Activated CD4-positive, alpha-beta T cell treated with anti-CD3 and anti-CD28 coated beads for 36 hours (primary cell): ENCODE data around the gene LETMD1. TPM values are rescaled to one million over a fixed set of nuclear protein-coding genes. Genes with fewer than 3 reads are reported as not detected.

Experiments used
- ATAC-seq: fragments of 200-7000 bp; cut with Tn5 transposase; one replicate; pipeline ENCODE4 v1.10.0; 2021; ENCODE audit warnings: mild to moderate bottlenecking, moderate library complexity
- CTCF ChIA-PET: fragments of 350-600 bp; sonication (Branson Sonifier 250); formaldehyde crosslinking; loops from one replicate; lab custom pipeline; 2021; ENCODE audit warnings: antibody characterized with exemption; lab: Charles Lee
- POLR2A ChIA-PET: fragments of 350-600 bp; sonication (Branson Sonifier 250); formaldehyde crosslinking; loops from one replicate; lab custom pipeline; 2021; ENCODE audit warnings: antibody characterized with exemption, inconsistent platforms; lab: Charles Lee
- DNase-seq: peaks from one replicate; pipeline ENCODE4 v3.0.0-alpha.2; 2020
- H3K27ac Mint-ChIP-seq: one replicate; pipeline ENCODE4 v1.8.0; 2021; ENCODE audit warnings: mixed read lengths
- H3K27me3 Mint-ChIP-seq: one replicate; pipeline ENCODE4 v1.8.0; 2021; ENCODE audit warnings: mixed read lengths
- H3K36me3 Mint-ChIP-seq: one replicate; pipeline ENCODE4 v1.8.0; 2021; ENCODE audit warnings: low read depth, mixed read lengths
- H3K4me1 Mint-ChIP-seq: one replicate; pipeline ENCODE4 v1.8.0; 2021; ENCODE audit warnings: mixed read lengths
- H3K4me3 Mint-ChIP-seq: one replicate; pipeline ENCODE4 v1.8.0; 2021; ENCODE audit warnings: mild to moderate bottlenecking, moderate library complexity, mixed read lengths
- H3K9me3 Mint-ChIP-seq: one replicate; pipeline ENCODE4 v1.8.0; 2021; ENCODE audit warnings: low read depth, mixed read lengths
- intact Hi-C, 2 experiments: fragments of 100-400 bp; cut with DNase I in 1 of 2; cut with micrococcal nuclease in 1 of 2; formaldehyde crosslinking; loops; one replicate each; pipeline versions ENCODE4 v1.14.2 to v1.15.1; 2022 to 2024; cut with DNase I, micrococcal nuclease
- total RNA-seq, 2 experiments: library from RNA; stranded (reverse); gene quantifications; one replicate each; pipeline ENCODE4 v1.2.3, GENCODE V29; 2021

Gene LETMD1, protein sequence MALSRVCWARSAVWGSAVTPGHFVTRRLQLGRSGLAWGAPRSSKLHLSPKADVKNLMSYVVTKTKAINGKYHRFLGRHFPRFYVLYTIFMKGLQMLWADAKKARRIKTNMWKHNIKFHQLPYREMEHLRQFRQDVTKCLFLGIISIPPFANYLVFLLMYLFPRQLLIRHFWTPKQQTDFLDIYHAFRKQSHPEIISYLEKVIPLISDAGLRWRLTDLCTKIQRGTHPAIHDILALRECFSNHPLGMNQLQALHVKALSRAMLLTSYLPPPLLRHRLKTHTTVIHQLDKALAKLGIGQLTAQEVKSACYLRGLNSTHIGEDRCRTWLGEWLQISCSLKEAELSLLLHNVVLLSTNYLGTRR
- 10 to 100 TPM; 69.6 to 79.6 TPM for total RNA-seq

DNA sequence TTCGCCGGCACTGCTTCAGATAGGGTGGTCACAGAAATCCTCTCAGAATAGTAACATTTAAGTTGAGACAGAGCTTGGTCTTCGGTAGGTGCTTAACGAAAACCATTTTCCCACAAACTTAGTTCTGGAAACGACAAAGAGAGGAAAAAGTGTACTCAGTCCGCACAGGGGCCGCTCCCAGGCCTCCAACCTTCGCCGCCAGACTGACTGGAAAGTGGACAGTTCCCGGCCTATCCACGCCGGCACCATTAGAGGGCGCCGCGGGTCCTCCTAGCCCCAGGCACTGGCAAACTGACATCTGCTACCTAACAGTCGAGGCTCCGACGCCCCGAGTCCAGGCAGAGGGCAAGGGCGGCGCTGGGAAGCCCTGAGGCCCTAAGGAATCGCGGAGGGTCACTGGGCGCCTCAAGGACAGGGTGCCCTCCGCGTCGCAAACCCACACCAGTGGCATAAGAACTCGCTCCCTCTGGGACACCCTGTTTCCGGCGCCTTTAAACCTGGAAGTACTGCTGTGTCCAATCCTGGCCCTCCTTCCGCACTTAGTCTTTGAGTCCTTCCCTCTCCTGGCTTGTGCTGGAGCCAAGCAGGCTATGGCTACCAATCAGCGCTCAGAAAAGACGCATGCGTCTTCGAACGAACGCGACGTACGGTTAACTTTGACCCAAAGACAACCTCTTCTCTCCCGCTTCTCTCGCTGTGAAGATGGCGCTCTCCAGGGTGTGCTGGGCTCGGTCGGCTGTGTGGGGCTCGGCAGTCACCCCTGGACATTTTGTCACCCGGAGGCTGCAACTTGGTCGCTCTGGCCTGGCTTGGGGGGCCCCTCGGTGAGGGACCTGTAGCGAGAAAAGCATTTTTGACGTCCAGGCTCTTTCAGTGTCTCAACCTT, at the start of gene LETMD1:
Gene LETMD1, plus strand, starts transcription at position 673 of the 886 bp plus-strand sequence. Its CDS starts 30 bp downstream, at position 703.
- ATAC-seq = peak; percentile 98
- peak within 1 kb of the TSS; percentile 92 for H3K27ac Mint-ChIP-seq
- CTCF ChIA-PET = interaction anchor here (0.7 to 5.0 kb wide), 7 partner anchors 9 to 773 kb away, joined by 3 to 14 read pairs (median 4); no protein-coding TSS in a partner anchor

DNA sequence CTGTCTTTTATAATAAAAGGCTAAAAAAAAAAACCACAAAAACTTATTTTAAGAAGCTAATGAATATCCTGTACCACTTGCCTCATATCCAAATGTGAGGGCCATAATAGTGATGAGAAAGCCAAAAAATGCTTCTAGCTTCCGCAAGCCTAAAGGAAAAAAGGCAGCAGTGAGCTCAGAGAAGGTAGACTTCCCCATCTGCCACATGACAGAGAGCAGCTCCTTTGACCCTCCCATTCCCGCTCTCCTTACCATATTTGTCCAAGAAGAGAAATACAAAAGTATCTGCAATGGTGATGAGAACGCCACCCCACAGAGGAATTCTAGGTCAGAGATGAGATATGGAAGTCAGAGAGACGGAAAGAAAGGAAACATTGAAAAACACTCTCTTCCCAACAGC, 49.0 kb upstream of the LETMD1 start:
- DNase-seq (no peak), ATAC-seq (no peak)
- Mint-ChIP-seq H3K4me1 (peaks cover 17% of the 10 kb centered on the region), H3K4me3 (no peak overlapping the region), H3K27me3 (no peaks in the 10 kb centered on the region), H3K27ac (peak overlapping the region; percentile 63), H3K36me3 (peaks cover 49% of the 10 kb centered on the region), H3K9me3 (no peaks in the 10 kb centered on the region)
- intact Hi-C loops = no loop called here
- ChIA-PET POLR2A (interaction anchor here (0.6 kb wide), 1 partner anchor 219 kb away, joined by 4 read pairs; the partner anchor contains the start of gene POU6F1), CTCF (interaction anchor here (0.6 to 2.1 kb wide), 4 partner anchors 10 to 16 kb away, joined by 3 to 6 read pairs (median 4); no protein-coding TSS in a partner anchor)

More for the DNA sequence above, at the start of gene LETMD1:
- Mint-ChIP-seq H3K36me3 (peaks cover 22% of the 10 kb centered on the region), H3K9me3 (no peaks in the 10 kb centered on the region), H3K4me1 (peaks cover 23% of the 10 kb centered on the region), H3K4me3 (peak within 1 kb of the TSS; percentile 92), H3K27me3 (no peaks in the 10 kb centered on the region)
- POLR2A ChIA-PET = interaction anchor here (0.7 kb wide), 1 partner anchor 21 kb away, joined by 4 read pairs; no protein-coding TSS in a partner anchor
- peak; percentile 94 for DNase-seq
- intact Hi-C loops = loop anchor here (1.0 to 5.0 kb wide), 12 partner anchors 22 to 293 kb away; partner anchors contain the start of genes CSRNP2 (in 2 of the 2), DAZAP2 (in 2 of the 2), ATF1 (in 1 of the 2) and POU6F1 (in 1 of the 2)

DNA sequence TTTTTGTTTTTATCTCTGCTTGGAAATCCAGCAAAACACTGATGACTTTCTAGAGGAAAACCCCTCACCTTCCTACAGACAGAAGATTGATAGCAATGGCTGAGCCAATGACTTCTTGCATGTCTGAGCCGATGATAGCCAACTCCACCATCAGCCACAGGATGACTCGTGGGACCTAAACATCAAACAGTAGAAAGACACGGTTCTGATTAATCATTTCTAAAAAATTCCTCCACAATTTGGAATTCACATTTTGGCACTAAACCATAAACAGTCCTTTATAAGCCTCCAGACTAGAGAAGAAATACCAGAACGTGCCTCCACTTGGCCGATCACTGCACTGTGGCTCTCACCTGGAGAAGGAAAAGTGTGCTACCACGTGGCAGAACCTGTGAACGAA, 47.9 kb upstream of the LETMD1 start:
- intact Hi-C loops = no loop called here
- peak; percentile 69 for ATAC-seq
- H3K4me3 Mint-ChIP-seq = no peak overlapping the region
- H3K4me1 Mint-ChIP-seq = peaks cover 17% of the 10 kb centered on the region
- CTCF ChIA-PET = interaction anchor here (2.1 kb wide), 1 partner anchor 11 kb away, joined by 6 read pairs; no protein-coding TSS in a partner anchor
- H3K9me3 Mint-ChIP-seq = no peaks in the 10 kb centered on the region
- peaks cover 50% of the 10 kb centered on the region for H3K36me3 Mint-ChIP-seq
- DNase-seq = peak; percentile 24
- peak overlapping the region; percentile 39 for H3K27ac Mint-ChIP-seq
- POLR2A ChIA-PET = no interaction called here
- H3K27me3 Mint-ChIP-seq = no peaks in the 10 kb centered on the region

DNA sequence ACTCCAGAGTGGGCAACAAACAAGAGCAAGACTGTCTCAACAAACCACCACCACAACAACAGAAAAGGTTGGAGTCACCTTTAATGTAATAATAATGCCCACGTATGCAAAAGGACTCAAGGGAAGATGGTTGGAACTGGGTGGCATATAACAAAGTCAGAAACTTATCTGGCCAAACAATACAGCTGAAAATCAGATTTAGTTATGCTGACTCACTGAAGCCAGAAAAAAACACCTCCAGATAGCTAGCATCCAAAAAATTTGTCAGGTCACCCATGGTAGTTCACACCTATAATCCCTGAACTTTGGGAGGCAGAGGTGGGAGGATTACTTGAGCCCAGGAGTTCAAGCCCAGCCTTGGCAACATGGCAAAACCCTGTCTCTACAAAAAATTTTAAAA, 46.3 kb upstream of the LETMD1 start:
- DNase-seq = no peak
- intact Hi-C loops = no loop called here
- ATAC-seq = no peak
- no peak overlapping the region for H3K27ac Mint-ChIP-seq
- no peaks in the 10 kb centered on the region for H3K27me3 Mint-ChIP-seq
- peaks cover 48% of the 10 kb centered on the region for H3K36me3 Mint-ChIP-seq
- H3K9me3 Mint-ChIP-seq = no peaks in the 10 kb centered on the region
- CTCF ChIA-PET = interaction anchor here (0.5 to 0.8 kb wide), 2 partner anchors 24 to 88 kb away, joined by 3 read pairs; partner anchors contain the start of gene SLC11A2
- H3K4me1 Mint-ChIP-seq = peaks cover 17% of the 10 kb centered on the region
- POLR2A ChIA-PET = no interaction called here
- H3K4me3 Mint-ChIP-seq = no peak overlapping the region

DNA sequence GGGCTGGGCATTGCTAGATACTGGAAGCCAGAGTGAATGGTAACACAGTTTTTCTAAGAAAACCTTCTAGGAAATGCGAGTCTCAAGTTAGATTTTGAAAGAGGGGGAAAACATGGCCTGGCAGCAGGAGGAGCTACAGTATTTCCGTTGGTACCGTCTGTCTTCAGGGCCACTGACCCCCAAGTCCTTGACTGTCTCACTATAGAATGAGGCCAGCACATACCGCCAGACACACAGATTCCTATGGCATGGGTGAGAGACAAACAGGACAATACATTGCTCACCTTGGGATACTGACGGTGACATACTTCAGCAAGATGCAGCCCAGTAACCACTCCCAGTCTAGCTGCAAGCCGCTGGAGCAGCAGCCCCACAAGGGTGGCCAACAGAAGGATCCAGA, 43.6 kb upstream of the LETMD1 start:
- Mint-ChIP-seq H3K9me3 (no peaks in the 10 kb centered on the region), H3K27ac (no peak overlapping the region), H3K4me3 (no peak overlapping the region), H3K36me3 (peaks cover 48% of the 10 kb centered on the region), H3K27me3 (no peaks in the 10 kb centered on the region), H3K4me1 (peaks cover 17% of the 10 kb centered on the region)
- ATAC-seq (no peak), DNase-seq (no peak)
- ChIA-PET POLR2A (interaction anchor here (2.5 kb wide), 1 partner anchor 21 kb away, joined by 6 read pairs; the partner anchor contains the start of gene SLC11A2), CTCF (interaction anchor here (1.0 to 1.3 kb wide), 2 partner anchors 28 to 239 kb away, joined by 3 to 4 read pairs; no protein-coding TSS in a partner anchor)
- intact Hi-C loops = no loop called here

DNA sequence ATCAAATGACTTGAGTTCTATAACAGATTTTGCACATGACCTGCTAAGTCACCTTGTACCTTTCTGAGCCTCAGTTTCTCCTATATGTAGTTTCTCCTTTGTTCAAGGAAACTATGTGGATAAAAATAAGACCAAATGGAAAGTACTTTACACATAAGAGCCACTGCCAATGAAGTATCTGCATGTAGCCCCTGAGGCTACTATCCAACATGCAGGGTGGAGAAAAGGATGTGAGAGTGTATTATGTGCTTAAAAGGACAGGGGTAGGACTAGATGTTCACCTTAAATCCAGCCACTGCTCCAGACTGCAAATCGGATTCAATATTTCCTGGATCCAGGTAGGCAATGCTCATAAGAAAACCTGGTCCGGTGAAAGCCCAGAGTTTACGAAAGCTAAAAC, 43.1 kb upstream of the LETMD1 start:
- ATAC-seq (no peak), DNase-seq (no peak)
- H3K4me3 Mint-ChIP-seq = no peak overlapping the region
- ChIA-PET CTCF (no interaction called here), POLR2A (interaction anchor here (2.5 kb wide), 1 partner anchor 20 kb away, joined by 6 read pairs; the partner anchor contains the start of gene SLC11A2)
- H3K27me3 Mint-ChIP-seq = no peaks in the 10 kb centered on the region
- peaks cover 20% of the 10 kb centered on the region for H3K4me1 Mint-ChIP-seq
- no peaks in the 10 kb centered on the region for H3K9me3 Mint-ChIP-seq
- no peak overlapping the region for H3K27ac Mint-ChIP-seq
- H3K36me3 Mint-ChIP-seq = peaks cover 46% of the 10 kb centered on the region
- intact Hi-C loops = no loop called here

DNA sequence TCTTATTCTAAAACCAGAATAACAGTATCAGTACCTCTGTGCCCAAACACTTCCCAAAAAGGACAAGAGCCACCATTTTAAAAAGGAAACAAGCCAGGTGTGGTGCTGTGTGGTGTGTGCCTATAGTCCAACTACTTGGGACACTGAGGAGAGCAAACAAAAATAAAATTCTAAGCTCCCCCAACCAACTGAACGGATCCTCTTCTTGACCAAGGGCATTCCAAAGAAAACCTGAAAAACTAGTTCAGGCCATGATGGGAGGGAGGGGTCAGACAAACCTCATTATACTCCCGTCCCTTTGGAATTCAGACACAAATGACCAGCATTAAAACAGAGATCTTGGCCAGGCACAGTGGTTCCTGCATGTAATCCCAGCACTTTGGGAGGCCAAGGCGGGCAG, 42.5 kb upstream of the LETMD1 start:
- POLR2A ChIA-PET = no interaction called here

DNA sequence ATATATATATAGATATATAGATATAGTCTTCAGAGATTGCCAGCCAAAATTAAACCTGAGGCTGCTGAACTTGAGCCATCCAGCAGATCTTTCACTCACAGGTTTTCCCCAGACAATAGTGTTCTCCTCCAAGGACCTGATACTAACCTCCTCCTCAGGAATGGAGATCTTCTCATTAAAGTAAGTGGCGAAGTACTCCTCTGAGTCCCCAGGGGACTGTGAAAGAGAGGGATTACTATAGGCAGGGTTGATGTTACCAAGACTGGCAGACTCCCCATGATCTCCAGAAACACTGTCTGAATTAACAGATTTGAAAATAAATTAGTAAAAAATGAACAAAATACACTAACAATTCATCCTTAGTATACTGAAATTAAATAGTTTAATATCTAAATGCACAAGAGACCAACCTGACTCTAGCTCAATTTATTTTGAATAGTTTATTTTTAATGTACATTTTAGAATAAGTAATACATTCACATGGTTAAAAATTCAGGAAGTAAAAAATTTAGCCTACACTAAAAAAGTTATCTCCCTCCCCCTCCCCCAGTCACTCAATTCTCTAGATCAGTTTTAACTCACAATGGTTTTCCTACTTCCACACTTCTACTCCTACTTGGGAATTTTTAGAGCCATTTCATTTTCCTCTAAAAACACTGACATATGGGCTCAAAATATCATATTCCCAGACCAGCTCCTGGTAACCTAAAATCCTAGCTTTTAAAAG, 39.6 kb upstream of the LETMD1 start:
- CTCF ChIA-PET = interaction anchor here (0.8 to 6.0 kb wide), 6 partner anchors 9 to 341 kb away, joined by 3 to 40 read pairs (median 4); partner anchors contain the start of gene SLC11A2
- ATAC-seq = no peak

More for the DNA sequence above, 42.5 kb upstream of the LETMD1 start:
- Mint-ChIP-seq H3K4me3 (no peak overlapping the region), H3K36me3 (peaks cover 40% of the 10 kb centered on the region), H3K27me3 (no peaks in the 10 kb centered on the region), H3K27ac (no peak overlapping the region), H3K9me3 (no peaks in the 10 kb centered on the region), H3K4me1 (peaks cover 20% of the 10 kb centered on the region)
- DNase-seq (no peak), ATAC-seq (no peak)
- intact Hi-C loops = no loop called here
- CTCF ChIA-PET = no interaction called here

DNA sequence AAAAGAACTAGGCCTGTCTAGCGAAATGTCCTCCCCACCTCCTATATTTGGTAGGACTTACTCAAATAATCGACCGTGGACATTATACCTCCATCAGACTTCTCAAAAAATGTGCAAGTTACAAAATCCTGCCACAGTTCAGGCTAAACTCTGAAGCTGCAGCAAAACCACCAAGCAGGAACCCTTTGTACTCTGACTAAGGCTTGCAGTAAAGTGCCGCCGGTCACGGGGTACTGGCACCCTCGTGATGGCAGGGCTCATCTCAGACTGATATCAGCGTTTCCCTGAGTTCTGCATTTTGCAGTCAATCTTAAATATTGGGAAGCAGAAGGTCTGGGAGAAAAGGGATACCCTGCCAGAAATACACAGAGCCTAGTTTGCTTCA, 39.1 kb upstream of the LETMD1 start:
- peak; percentile 92 for ATAC-seq
- Mint-ChIP-seq H3K4me3 (peak overlapping the region; percentile 42), H3K27ac (peak overlapping the region; percentile 90), H3K9me3 (no peaks in the 10 kb centered on the region), H3K27me3 (no peaks in the 10 kb centered on the region), H3K4me1 (peaks cover 48% of the 10 kb centered on the region), H3K36me3 (peaks cover 30% of the 10 kb centered on the region)
- POLR2A ChIA-PET = interaction anchor here (1.3 to 1.4 kb wide), 2 partner anchors 13 to 18 kb away, joined by 3 to 5 read pairs; partner anchors contain the start of gene SLC11A2
- CTCF ChIA-PET = interaction anchor here (0.8 to 6.0 kb wide), 8 partner anchors 10 to 341 kb away, joined by 3 to 40 read pairs (median 4); partner anchors contain the start of gene SLC11A2
- intact Hi-C loops = loop anchor here in 1 of 2 experiments (1.0 kb wide), 1 partner anchor 15 kb away; no protein-coding TSS in a partner anchor
- DNase-seq = peak; percentile 79

More for the DNA sequence above, 39.6 kb upstream of the LETMD1 start:
- Mint-ChIP-seq H3K27me3 (no peaks in the 10 kb centered on the region), H3K27ac (peak overlapping the region; percentile 90), H3K9me3 (no peaks in the 10 kb centered on the region), H3K4me3 (peak overlapping the region; percentile 42), H3K4me1 (peaks cover 47% of the 10 kb centered on the region), H3K36me3 (peaks cover 32% of the 10 kb centered on the region)
- intact Hi-C loops = loop anchor here in 1 of 2 experiments (1.0 kb wide), 1 partner anchor 16 kb away; no protein-coding TSS in a partner anchor
- POLR2A ChIA-PET = interaction anchor here (1.4 kb wide), 1 partner anchor 18 kb away, joined by 5 read pairs; the partner anchor contains the start of gene SLC11A2
- DNase-seq = no peak

DNA sequence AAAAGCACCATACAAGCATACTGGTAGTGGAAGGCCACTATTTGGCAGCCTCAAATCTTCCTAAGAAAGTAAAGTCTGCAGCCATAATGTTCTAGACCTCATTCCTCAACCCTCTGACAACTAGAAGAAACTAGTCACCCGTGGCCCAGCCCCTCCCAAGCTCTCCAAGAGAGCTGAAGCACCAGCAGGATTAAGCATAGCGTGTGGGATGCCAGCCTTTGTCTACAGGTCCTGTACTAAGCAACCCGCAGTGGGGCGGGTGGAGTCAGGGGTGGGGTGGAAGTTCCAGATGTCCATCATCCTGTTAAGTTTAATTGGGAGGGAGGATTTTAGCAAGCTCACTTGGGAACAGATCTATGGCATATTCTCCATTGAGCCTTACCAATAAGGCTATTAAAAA, 36.2 kb upstream of the LETMD1 start:
- intact Hi-C loops = loop anchor here in 1 of 2 experiments (1.0 kb wide), 1 partner anchor 12 kb away; no protein-coding TSS in a partner anchor
- Mint-ChIP-seq H3K27me3 (no peaks in the 10 kb centered on the region), H3K4me3 (no peak overlapping the region), H3K36me3 (peaks cover 12% of the 10 kb centered on the region), H3K4me1 (peaks cover 48% of the 10 kb centered on the region), H3K9me3 (no peaks in the 10 kb centered on the region), H3K27ac (peak overlapping the region; percentile 42)
- ChIA-PET CTCF (interaction anchor here (0.6 to 6.0 kb wide), 3 partner anchors 12 to 1433 kb away, joined by 3 to 40 read pairs (median 4); partner anchors contain the start of gene SLC11A2), POLR2A (no interaction called here)
- DNase-seq (peak; percentile 18), ATAC-seq (no peak)
